ENCODE results near the gene FES. TPM values are rescaled to one million over a fixed set of nuclear protein-coding genes. Genes with fewer than 3 reads are reported as not detected.

FES gene
- total RNA-seq, 2 experiments from 2014 or later = 3.2 to 3.3 TPM

GRCh38 chr15:90881978-90882721 lies 2.2 kb upstream of the FES start:
- ChIA-PET POLR2A (no interaction called here), CTCF (ENCODE audit: unreplicated experiment) (interaction anchor here (0.6 kb wide), 1 partner anchor 165 kb away, joined by 3 read pairs; the partner anchor contains the start of gene BLM)
- intact Hi-C loops (cut with micrococcal nuclease; ENCODE audit: unreplicated experiment) = no loop called here
- H3K9me2 ChIP-seq (ENCODE audit: insufficient read depth, low read length) = no peaks in the 10 kb centered on the region
- H3K36me3 ChIP-seq (ENCODE audit: insufficient read depth, low read length) = no peaks in the 10 kb centered on the region
- no peak for DNase-seq (ENCODE audit: low spot score)
- H4K20me1 ChIP-seq (ENCODE audit: insufficient read depth, low read length) = no peaks in the 10 kb centered on the region
- no peak overlapping the region for H3K4me3 ChIP-seq (ENCODE audit: low read depth, low read length, poor library complexity, severe bottlenecking)
- TF ChIP-seq CTCF (conservative IDR thresholded peaks at IDR 0.05; ENCODE audit: low read length) = no peak
- TF ChIP-seq EZH2phosphoT487 (IDR thresholded peaks at IDR 0.05; ENCODE audit: borderline replicate concordance, low read depth, low read length) = no peak
- H3K9me3 ChIP-seq (ENCODE audit: low read length) = no peaks in the 10 kb centered on the region
- no TSS peak for BruUV-seq (replicated peaks)
- no peak overlapping the region for H3K27ac ChIP-seq (ENCODE audit: low read depth, low read length, poor library complexity, severe bottlenecking)
- no peak overlapping the region for H3K4me2 ChIP-seq (ENCODE audit: low read length)
- no peaks in the 10 kb centered on the region for H3K79me2 ChIP-seq (ENCODE audit: insufficient read depth, low read depth, low read length)
- peaks cover 12% of the 10 kb centered on the region for H3K4me1 ChIP-seq (ENCODE audit: insufficient read depth, low read length, poor library complexity, severe bottlenecking)
- H2AFZ ChIP-seq (ENCODE audit: low read length) = no peak overlapping the region

- no peak for DNase-seq (ENCODE audit: low spot score)
- CTCF ChIA-PET (ENCODE audit: unreplicated experiment) = no interaction called here
- Histone ChIP-seq H3K79me2 (ENCODE audit: insufficient read depth, low read depth, low read length) (no peaks in the 10 kb centered on the region), H3K4me2 (ENCODE audit: low read length) (no peak overlapping the region), H3K9me2 (ENCODE audit: insufficient read depth, low read length) (no peaks in the 10 kb centered on the region), H3K4me1 (ENCODE audit: insufficient read depth, low read length, poor library complexity, severe bottlenecking) (peaks cover 12% of the 10 kb centered on the region), H4K20me1 (ENCODE audit: insufficient read depth, low read length) (no peaks in the 10 kb centered on the region), H3K27ac (ENCODE audit: low read depth, low read length, poor library complexity, severe bottlenecking) (no peak overlapping the region), H3K36me3 (ENCODE audit: insufficient read depth, low read length) (no peaks in the 10 kb centered on the region), H2AFZ (ENCODE audit: low read length) (no peak overlapping the region), H3K9me3 (ENCODE audit: low read length) (no peaks in the 10 kb centered on the region), H3K4me3 (ENCODE audit: low read depth, low read length, poor library complexity, severe bottlenecking) (no peak overlapping the region)
- intact Hi-C loops (cut with micrococcal nuclease; ENCODE audit: unreplicated experiment) = no loop called here
- BruUV-seq (replicated peaks) = no TSS peak
- POLR2A ChIA-PET = interaction anchor here (0.8 kb wide), 1 partner anchor 73 kb away, joined by 4 read pairs; no protein-coding TSS in a partner anchor
- TF ChIP-seq CTCF (conservative IDR thresholded peaks at IDR 0.05; ENCODE audit: low read length) (no peak), EZH2phosphoT487 (IDR thresholded peaks at IDR 0.05; ENCODE audit: borderline replicate concordance, low read depth, low read length) (no peak)
Measured at GRCh38 chr15:90882781-90883525, 1.4 kb upstream of the FES start.

Data from OCI-LY7 (cell line).